Stimulated activated CD4-positive, alpha-beta T cell treated with anti-CD3 and anti-CD28 coated beads, Interleukin-4, amount 100 ng/mL, for 24 hours (primary cell): ENCODE measurements around the gene ALK.

Experiments
- DNase-seq: peaks from one replicate; pipeline ENCODE4 v3.0.0-alpha.2; 2020

ALK gene

GRCh38 chr2:29700560-29700959 lies 220.8 kb downstream of the ALK start:
- no peak for DNase-seq

- DNase-seq = no peak
These were observed 222.3 kb downstream of the ALK start for GRCh38 chr2:29699045-29699444.

GRCh38 chr2:29698216-29698615 lies 223.2 kb downstream of the ALK start:
- no peak for DNase-seq

GRCh38 chr2:29697715-29698114 lies 223.7 kb downstream of the ALK start:
- no peak for DNase-seq

GRCh38 chr2:29697181-29697580 lies 224.2 kb downstream of the ALK start:
- DNase-seq = no peak

- DNase-seq = no peak
These were observed 226.6 kb downstream of the ALK start for GRCh38 chr2:29694741-29695140.

- no peak for DNase-seq
These were observed 229.9 kb downstream of the ALK start for GRCh38 chr2:29691391-29691950.

- no peak for DNase-seq
These were observed 231.7 kb downstream of the ALK start for GRCh38 chr2:29689666-29690065.

- no peak for DNase-seq
These were observed 233.0 kb downstream of the ALK start for GRCh38 chr2:29688429-29688828.

- DNase-seq = no peak
These were observed 234.3 kb downstream of the ALK start for GRCh38 chr2:29687121-29687520.

- DNase-seq = no peak
These were observed 244.4 kb downstream of the ALK start for GRCh38 chr2:29676886-29677453.

- DNase-seq = no peak
These were observed 256.8 kb downstream of the ALK start for GRCh38 chr2:29664578-29664977.

GRCh38 chr2:29663268-29663667 lies 258.1 kb downstream of the ALK start:
- no peak for DNase-seq

GRCh38 chr2:29662861-29663260 lies 258.5 kb downstream of the ALK start:
- DNase-seq = no peak

- no peak for DNase-seq
These were observed 261.2 kb downstream of the ALK start for GRCh38 chr2:29660201-29660600.

GRCh38 chr2:29659178-29659577 lies 262.2 kb downstream of the ALK start:
- no peak for DNase-seq

- DNase-seq = no peak
These were observed 263.7 kb downstream of the ALK start for GRCh38 chr2:29657674-29658073.

GRCh38 chr2:29655391-29656086 lies 265.8 kb downstream of the ALK start:
- no peak for DNase-seq

GRCh38 chr2:29650631-29651097 lies 270.7 kb downstream of the ALK start:
- DNase-seq = no peak

GRCh38 chr2:29644949-29645348 lies 276.4 kb downstream of the ALK start:
- no peak for DNase-seq

GRCh38 chr2:29643196-29643595 lies 278.2 kb downstream of the ALK start:
- DNase-seq = no peak

GRCh38 chr2:29640360-29640759 lies 281.0 kb downstream of the ALK start:
- no peak for DNase-seq

GRCh38 chr2:29638641-29639040 lies 282.7 kb downstream of the ALK start:
- DNase-seq = no peak

GRCh38 chr2:29634916-29635315 lies 286.5 kb downstream of the ALK start:
- no peak for DNase-seq

- no peak for DNase-seq
These were observed 289.4 kb downstream of the ALK start for GRCh38 chr2:29632018-29632417.
